Breast epithelium (tissue), 4 donors: ENCODE data around the gene UNKL. TPM values are rescaled to one million over a fixed set of nuclear protein-coding genes. Genes with fewer than 3 reads are reported as not detected.

Source experiments
- DNase-seq, 2 donors: peaks; one replicate each; pipeline ENCODE4 v3.0.0-alpha.2; 2019; ENCODE audit warnings: low spot score in 2 of 2
- H3K27ac ChIP-seq, 2 donors: fragments of 200-600 bp; sonication (generic) in 1 of 2; one replicate each; pipeline ENCODE4 v1.5.1; 2016 to 2019; ENCODE audit warnings: mild to moderate bottlenecking in 1 of 2
- H3K27me3 ChIP-seq, 2 donors: fragments of 200-600 bp; sonication (generic) in 1 of 2; one replicate each; pipeline versions ENCODE4 v1.5.1 to v1.6.0; 2017 to 2019; ENCODE audit warnings: control low read depth in 1 of 2, mild to moderate bottlenecking in 1 of 2
- H3K36me3 ChIP-seq: fragments of 200-600 bp; one replicate; pipeline ENCODE4 v1.5.1; 2019
- H3K4me1 ChIP-seq, 2 donors: fragments of 200-600 bp; sonication (generic); one replicate each; pipeline ENCODE4 v1.5.1; 2016 to 2019; ENCODE audit warnings: control low read depth in 1 of 2
- H3K4me3 ChIP-seq, 3 donors: fragments of 200-600 bp; sonication (generic); 1 replicate in 2 of 3; 2 replicates in 1 of 3; pipeline ENCODE4 v1.5.1; 2016 to 2019; ENCODE audit warnings: mild to moderate bottlenecking in 3 of 3, moderate library complexity in 2 of 3
- H3K9me3 ChIP-seq, 2 donors: fragments of 200-600 bp; sonication (generic) in 1 of 2; one replicate each; pipeline ENCODE4 v1.5.1; 2016 to 2019; ENCODE audit warnings: control low read depth in 1 of 2
- POLR2A ChIP-seq: fragments of 450-650 bp; IDR thresholded peaks from one replicate; pipeline ENCODE4 v1.6.1; 2016; ENCODE audit warnings: antibody characterized with exemption, mild to moderate bottlenecking, moderate library complexity
- POLR2AphosphoS5 ChIP-seq, 3 donors: sonication (generic); formaldehyde crosslinking; IDR thresholded peaks; one replicate each; pipeline ENCODE4 v1.6.1; 2017; ENCODE audit warnings: antibody characterized with exemption in 3 of 3
- intact Hi-C: fragments of 100-400 bp; cut with DNase I; formaldehyde crosslinking; loops from one replicate; pipeline ENCODE4 v1.15.1; 2023; ENCODE audit warnings: low total_unique reads
- total RNA-seq, 3 donors: library from RNA; depleted of rRNA; stranded (reverse); fragments of >200 nt; gene quantifications; one replicate each; pipeline ENCODE4 v1.1.0, GENCODE V29; 2016
- TF ChIP-seq, protein P1 (sequence below), 3 donors: fragments of 450-650 bp; IDR thresholded peaks; one replicate each; pipeline ENCODE4 v1.5.1; 2016 to 2017; ENCODE audit warnings: antibody characterized with exemption in 3 of 3, mild to moderate bottlenecking in 3 of 3, moderate library complexity in 3 of 3

UNKL gene
- total RNA-seq, 3 donors from 2014 or later = 18.6 to 28.5 (median 27.5) TPM

DNA sequence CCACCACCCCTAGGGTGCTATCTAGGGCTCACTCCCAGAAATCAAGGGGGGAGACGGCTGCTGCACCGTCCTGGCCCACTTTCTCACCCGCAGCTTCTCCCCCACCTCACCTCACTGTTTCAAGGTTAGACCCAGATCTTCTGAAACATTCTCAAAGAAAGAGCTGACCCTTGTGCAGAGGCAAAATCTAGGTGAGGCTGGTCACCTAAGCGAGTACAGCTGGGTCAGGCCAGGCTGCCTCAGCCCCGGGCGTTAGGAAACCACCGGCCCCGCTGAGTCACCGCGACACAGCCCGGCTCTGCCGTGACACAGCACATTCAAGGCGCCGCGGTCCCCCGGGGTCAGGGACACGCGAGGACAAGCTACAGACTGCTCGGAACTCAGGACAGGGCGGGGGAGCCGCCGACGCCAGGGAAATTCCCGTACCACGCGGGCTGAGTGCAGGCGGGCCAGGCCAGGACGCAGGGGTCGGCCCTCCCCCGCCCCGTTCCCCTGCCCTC, 35.6 kb downstream of the UNKL start:
- peaks cover 7% of the 10 kb centered on the region for H3K36me3 ChIP-seq
- peak overlapping the region; percentile 48 to 75 (median 49) for H3K4me3 ChIP-seq
- H3K4me1 ChIP-seq = peaks cover 0 to 6% of the 10 kb centered on the region in 2 donors
- peak overlapping the region; percentile 54 to 77 for H3K27ac ChIP-seq
- H3K9me3 ChIP-seq = no peaks in the 10 kb centered on the region
- peak in 2 of 3 donors; percentile 49 to 51 for TF ChIP-seq POLR2AphosphoS5 (IDR thresholded peaks at IDR 0.05)
- TF ChIP-seq, protein P1, sequence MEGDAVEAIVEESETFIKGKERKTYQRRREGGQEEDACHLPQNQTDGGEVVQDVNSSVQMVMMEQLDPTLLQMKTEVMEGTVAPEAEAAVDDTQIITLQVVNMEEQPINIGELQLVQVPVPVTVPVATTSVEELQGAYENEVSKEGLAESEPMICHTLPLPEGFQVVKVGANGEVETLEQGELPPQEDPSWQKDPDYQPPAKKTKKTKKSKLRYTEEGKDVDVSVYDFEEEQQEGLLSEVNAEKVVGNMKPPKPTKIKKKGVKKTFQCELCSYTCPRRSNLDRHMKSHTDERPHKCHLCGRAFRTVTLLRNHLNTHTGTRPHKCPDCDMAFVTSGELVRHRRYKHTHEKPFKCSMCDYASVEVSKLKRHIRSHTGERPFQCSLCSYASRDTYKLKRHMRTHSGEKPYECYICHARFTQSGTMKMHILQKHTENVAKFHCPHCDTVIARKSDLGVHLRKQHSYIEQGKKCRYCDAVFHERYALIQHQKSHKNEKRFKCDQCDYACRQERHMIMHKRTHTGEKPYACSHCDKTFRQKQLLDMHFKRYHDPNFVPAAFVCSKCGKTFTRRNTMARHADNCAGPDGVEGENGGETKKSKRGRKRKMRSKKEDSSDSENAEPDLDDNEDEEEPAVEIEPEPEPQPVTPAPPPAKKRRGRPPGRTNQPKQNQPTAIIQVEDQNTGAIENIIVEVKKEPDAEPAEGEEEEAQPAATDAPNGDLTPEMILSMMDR (IDR thresholded peaks at IDR 0.05) = no peak
- DNase-seq = peak; percentile 55 to 86
- H3K27me3 ChIP-seq = no peaks in the 10 kb centered on the region
- intact Hi-C loops = no loop called here

DNA sequence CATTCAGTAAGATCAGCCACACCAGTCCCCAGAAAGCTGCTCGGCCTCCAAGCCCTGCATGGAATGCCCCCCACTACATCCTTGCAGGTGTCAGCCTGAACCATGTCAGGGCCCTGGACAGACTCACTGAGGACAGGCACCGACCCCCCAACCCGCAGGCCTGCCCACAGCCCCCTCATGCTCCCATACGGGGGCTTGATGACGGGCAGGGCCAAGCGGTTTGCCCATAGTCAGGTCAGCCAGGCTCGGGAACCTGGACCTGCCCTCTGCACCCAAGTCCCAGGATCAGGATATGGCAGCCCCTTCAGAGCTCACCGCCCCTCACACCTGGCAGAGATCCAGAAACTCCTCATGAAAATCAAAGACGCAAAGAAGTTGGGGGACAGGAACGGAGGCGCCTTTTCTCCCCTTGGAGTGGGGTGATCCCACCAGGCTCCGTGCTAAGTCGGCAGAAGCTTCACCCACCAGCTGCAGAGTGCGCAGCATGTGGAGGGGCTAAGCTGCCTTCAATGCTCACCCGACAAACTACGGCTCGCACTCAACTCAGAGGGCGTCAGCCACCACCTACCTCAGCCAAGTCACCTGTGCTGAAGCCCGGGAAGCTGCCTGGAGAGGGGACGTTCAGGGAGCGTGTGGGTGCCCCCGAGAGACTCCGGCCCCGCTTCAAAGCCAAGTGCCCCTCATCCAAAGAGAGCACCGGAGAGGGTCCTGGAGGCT, 36.3 kb downstream of the UNKL start:
- H3K27me3 ChIP-seq = no peaks in the 10 kb centered on the region
- H3K4me3 ChIP-seq = peak overlapping the region in 1 of 3 donors; percentile 75
- H3K9me3 ChIP-seq = no peaks in the 10 kb centered on the region
- peaks cover 0 to 6% of the 10 kb centered on the region in 2 donors for H3K4me1 ChIP-seq
- intact Hi-C loops = no loop called here
- DNase-seq = no peak
- TF ChIP-seq POLR2AphosphoS5 (IDR thresholded peaks at IDR 0.05) = no peak
- TF ChIP-seq POLR2A = no peak
- TF ChIP-seq, protein P1 (IDR thresholded peaks at IDR 0.05) = no peak
- peaks cover 7% of the 10 kb centered on the region for H3K36me3 ChIP-seq
- peak overlapping the region in 1 of 2 donors; percentile 77 for H3K27ac ChIP-seq

DNA sequence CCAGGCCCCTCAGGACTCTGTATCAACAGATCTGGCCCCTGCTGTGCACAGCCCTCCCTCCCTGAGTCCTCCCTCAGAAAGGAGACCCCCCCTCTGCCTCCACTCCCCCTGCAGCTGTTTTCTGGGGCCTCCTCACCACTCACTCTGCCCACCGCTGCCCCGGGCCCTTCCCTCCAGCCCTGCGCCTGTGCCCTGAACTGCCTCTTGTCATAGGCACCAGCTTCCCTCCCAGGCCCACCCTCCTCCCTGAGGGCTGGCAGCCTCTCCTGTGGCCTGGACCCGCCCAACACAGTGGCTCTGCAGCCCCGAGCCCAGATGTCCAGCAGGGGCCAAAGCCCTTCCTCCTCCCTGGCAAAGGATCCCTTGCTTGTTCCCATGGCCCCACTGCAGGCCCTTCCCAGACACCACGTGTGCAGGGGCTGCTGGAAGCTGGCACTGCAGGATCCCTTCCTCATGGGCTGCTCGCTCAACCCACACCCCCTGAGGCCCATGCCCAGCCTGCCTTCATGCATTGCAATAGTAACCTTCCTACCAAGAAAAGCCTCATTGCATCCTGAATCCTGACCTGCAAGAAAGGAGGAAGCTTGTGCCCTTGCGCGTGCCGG, 37.0 kb downstream of the UNKL start:
- H3K27me3 ChIP-seq = no peaks in the 10 kb centered on the region
- intact Hi-C loops = no loop called here

DNA sequence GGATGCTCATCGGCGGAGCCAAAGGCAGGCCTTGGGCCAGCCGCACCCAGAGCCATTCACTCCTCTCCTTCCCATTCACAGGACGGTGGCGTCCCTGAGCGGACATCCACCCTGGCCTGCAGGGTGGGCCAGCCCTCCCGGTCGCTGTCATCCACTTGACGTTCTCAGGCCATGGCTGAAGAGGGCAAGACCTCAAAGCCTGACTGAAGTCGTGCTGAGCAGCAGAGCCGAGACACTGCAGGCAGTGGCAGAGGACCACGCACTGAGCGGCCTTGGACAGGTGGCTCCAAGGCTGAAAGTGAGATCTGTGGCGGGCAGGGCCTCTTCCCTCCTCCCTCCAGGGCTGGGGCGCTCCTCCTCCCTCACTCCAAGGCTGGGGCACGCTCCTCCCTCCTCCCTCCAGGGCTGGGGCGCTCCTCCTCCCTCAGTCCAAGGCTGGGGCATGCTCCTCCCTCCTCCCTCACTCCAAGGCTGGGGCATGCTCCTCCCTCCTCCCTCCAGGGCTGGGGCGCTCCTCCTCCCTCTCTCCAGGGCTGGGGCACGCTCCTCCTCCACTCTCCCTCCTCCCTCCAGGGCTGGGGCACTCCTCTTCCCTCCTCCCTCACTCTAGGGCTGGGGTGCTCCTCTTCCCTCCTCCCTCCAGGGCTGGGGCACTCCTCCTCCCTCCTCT, 38.6 kb downstream of the UNKL start:
- no peak overlapping the region for H3K27ac ChIP-seq
- H3K4me3 ChIP-seq = no peak overlapping the region
- H3K36me3 ChIP-seq = no peaks in the 10 kb centered on the region
- intact Hi-C loops = no loop called here
- H3K27me3 ChIP-seq = no peaks in the 10 kb centered on the region
- DNase-seq = no peak
- TF ChIP-seq, protein P1 (IDR thresholded peaks at IDR 0.05) = no peak
- TF ChIP-seq POLR2AphosphoS5 (IDR thresholded peaks at IDR 0.05) (no peak), POLR2A (no peak)
- H3K9me3 ChIP-seq = no peaks in the 10 kb centered on the region
- peaks cover 0 to 6% of the 10 kb centered on the region in 2 donors for H3K4me1 ChIP-seq

More for the DNA sequence above, 37.0 kb downstream of the UNKL start:
- H3K9me3 ChIP-seq = no peaks in the 10 kb centered on the region
- H3K4me3 ChIP-seq = no peak overlapping the region
- peaks cover 0 to 6% of the 10 kb centered on the region in 2 donors for H3K4me1 ChIP-seq
- no peak for TF ChIP-seq POLR2A
- no peak for TF ChIP-seq POLR2AphosphoS5 (IDR thresholded peaks at IDR 0.05)
- TF ChIP-seq, protein P1 (IDR thresholded peaks at IDR 0.05) = no peak
- H3K36me3 ChIP-seq = peaks cover 7% of the 10 kb centered on the region
- H3K27ac ChIP-seq = no peak overlapping the region
- no peak for DNase-seq

DNA sequence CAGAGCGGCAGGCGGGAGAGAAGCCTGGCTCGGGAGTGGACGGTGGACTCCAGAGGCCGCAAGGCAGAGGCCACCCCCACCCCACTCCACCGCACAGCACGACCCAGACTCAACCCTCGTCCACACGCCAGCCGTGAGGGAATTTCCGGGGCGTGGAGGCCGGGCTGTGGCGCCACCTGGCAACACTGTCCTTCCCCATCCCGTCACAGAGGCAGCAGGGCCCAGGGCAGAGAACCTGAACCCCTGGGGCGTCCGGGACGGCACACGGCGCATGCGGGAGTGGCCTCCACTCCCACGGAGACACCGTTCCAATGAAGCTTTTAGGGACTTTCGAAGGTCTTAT, 39.2 kb downstream of the UNKL start:
- H3K9me3 ChIP-seq = no peaks in the 10 kb centered on the region
- no peaks in the 10 kb centered on the region for H3K36me3 ChIP-seq
- H3K4me1 ChIP-seq = peaks cover 0 to 6% of the 10 kb centered on the region in 2 donors
- DNase-seq = no peak
- H3K27ac ChIP-seq = no peak overlapping the region
- H3K4me3 ChIP-seq = no peak overlapping the region
- no peak for TF ChIP-seq POLR2A
- TF ChIP-seq, protein P1 (IDR thresholded peaks at IDR 0.05) = no peak
- no peak for TF ChIP-seq POLR2AphosphoS5 (IDR thresholded peaks at IDR 0.05)
- H3K27me3 ChIP-seq = no peaks in the 10 kb centered on the region
- intact Hi-C loops = no loop called here
